Esophagus muscularis mucosa (tissue), 4 donors: ENCODE results near the gene VAPB. TPM values are rescaled to one million over a fixed set of nuclear protein-coding genes. Genes with fewer than 3 reads are reported as not detected.
A peak's percentile ranks its signal among the peaks of the same experiment; 100 is the strongest.

Source experiments
- DNase-seq: peaks from one replicate; pipeline ENCODE4 v3.0.0-alpha.2; 2017; ENCODE audit errors: extremely low spot score
- H3K27ac ChIP-seq, 4 donors: fragments of 200-600 bp; sonication (generic); replicated peaks in 1 of 4; 1 replicate in 3 of 4; 2 replicates in 1 of 4; pipeline ENCODE4 v1.5.1; 2016 to 2019; ENCODE audit warnings: mild to moderate bottlenecking in 1 of 4
- H3K27me3 ChIP-seq, 4 donors: fragments of 200-600 bp; sonication (generic); one replicate each; pipeline versions ENCODE4 v1.5.1 to v1.6.0; 2016 to 2019
- H3K36me3 ChIP-seq, 4 donors: fragments of 200-600 bp; sonication (generic); one replicate each; pipeline ENCODE4 v1.5.1; 2016 to 2019
- H3K4me1 ChIP-seq, 4 donors: fragments of 200-600 bp; sonication (generic); one replicate each; pipeline ENCODE4 v1.5.1; 2016 to 2019
- H3K4me3 ChIP-seq, 4 donors: fragments of 200-600 bp; sonication (generic); 1 replicate in 2 of 4; 2 replicates in 2 of 4; pipeline ENCODE4 v1.5.1; 2016 to 2019; ENCODE audit warnings: mild to moderate bottlenecking in 4 of 4, moderate library complexity in 1 of 4
- H3K9me3 ChIP-seq, 4 donors: fragments of 200-600 bp; sonication (generic); 1 replicate in 3 of 4; 2 replicates in 1 of 4; pipeline ENCODE4 v1.5.1; 2016 to 2019
- EP300 ChIP-seq: sonication (generic); formaldehyde crosslinking; IDR thresholded peaks from one replicate; pipeline ENCODE4 v1.6.1; 2017; ENCODE audit warnings: antibody characterized with exemption
- POLR2A ChIP-seq: fragments of 450-650 bp; IDR thresholded peaks from one replicate; pipeline ENCODE4 v1.6.1; 2017; ENCODE audit warnings: antibody characterized with exemption, moderate library complexity, mild to moderate bottlenecking, low read depth
- POLR2AphosphoS5 ChIP-seq, 2 donors: sonication (generic); formaldehyde crosslinking; IDR thresholded peaks; one replicate each; pipeline ENCODE4 v1.6.1; 2017; ENCODE audit warnings: antibody characterized with exemption in 2 of 2
- whole genome bisulfite sequencing: methylation state at CpG from one replicate; pipeline ENCODE4 v1.1.5; 2018; 5-methylcytosine and 5-hydroxymethylcytosine counted together
- intact Hi-C: fragments of 100-400 bp; cut with DNase I; formaldehyde crosslinking; loops from one replicate; pipeline ENCODE4 v1.15.1; 2023
- total RNA-seq, 4 donors: library from RNA; depleted of rRNA; stranded (reverse); fragments of >200 nt; gene quantifications; one replicate each; pipeline versions ENCODE4 v1.1.0 to v1.2.1, GENCODE V29; 2016
- TF ChIP-seq, protein P1 (sequence below), 3 experiments: fragments of 200-600 bp in 2 of 3; fragments of 450-650 bp in 1 of 3; sonication (generic) in 2 of 3; IDR thresholded peaks; one replicate each; pipeline ENCODE4 v1.5.1; 2017 to 2019; ENCODE audit warnings: antibody characterized with exemption in 3 of 3, mild to moderate bottlenecking in 2 of 3, moderate library complexity in 1 of 3

VAPB gene
- total RNA-seq, 4 donors from 2014 or later = 24.9 to 39.0 (median 28.3) TPM

DNA sequence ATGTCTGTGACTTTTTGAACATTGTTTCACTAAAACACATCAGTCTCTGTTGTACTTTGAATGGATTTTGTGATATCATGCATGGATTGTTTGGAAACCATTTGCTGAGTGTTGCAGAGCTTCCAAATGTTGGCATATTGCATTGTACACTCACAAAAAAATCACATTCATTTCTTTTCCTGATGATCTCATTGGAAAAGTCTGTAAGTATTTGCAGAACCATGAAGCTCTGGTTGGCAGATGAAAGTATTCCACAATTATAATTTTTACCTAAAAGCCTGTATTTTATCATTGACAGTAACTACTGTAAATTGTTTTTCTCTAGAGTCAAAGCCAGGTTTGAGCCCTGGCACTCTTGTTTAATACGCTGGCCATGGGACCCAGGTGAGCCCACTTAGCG, 42.1 kb downstream of the VAPB start:
- H3K4me3 ChIP-seq = no peak overlapping the region
- peaks cover 0 to 6% (median 1%) of the 10 kb centered on the region in 4 donors for H3K36me3 ChIP-seq
- H3K27ac ChIP-seq = peak overlapping the region; percentile 33 to 60 (median 52)
- 100% methylated on average over 2 of the region's 2 CpGs for WGBS
- no peaks in the 10 kb centered on the region for H3K27me3 ChIP-seq
- H3K4me1 ChIP-seq = peaks cover 28 to 41% (median 38%) of the 10 kb centered on the region in 4 donors
- TF ChIP-seq, protein P1, sequence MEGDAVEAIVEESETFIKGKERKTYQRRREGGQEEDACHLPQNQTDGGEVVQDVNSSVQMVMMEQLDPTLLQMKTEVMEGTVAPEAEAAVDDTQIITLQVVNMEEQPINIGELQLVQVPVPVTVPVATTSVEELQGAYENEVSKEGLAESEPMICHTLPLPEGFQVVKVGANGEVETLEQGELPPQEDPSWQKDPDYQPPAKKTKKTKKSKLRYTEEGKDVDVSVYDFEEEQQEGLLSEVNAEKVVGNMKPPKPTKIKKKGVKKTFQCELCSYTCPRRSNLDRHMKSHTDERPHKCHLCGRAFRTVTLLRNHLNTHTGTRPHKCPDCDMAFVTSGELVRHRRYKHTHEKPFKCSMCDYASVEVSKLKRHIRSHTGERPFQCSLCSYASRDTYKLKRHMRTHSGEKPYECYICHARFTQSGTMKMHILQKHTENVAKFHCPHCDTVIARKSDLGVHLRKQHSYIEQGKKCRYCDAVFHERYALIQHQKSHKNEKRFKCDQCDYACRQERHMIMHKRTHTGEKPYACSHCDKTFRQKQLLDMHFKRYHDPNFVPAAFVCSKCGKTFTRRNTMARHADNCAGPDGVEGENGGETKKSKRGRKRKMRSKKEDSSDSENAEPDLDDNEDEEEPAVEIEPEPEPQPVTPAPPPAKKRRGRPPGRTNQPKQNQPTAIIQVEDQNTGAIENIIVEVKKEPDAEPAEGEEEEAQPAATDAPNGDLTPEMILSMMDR (IDR thresholded peaks at IDR 0.05) = no peak
- no peak for TF ChIP-seq POLR2A
- TF ChIP-seq EP300 = no peak
- TF ChIP-seq POLR2AphosphoS5 (IDR thresholded peaks at IDR 0.05) = no peak
- no peaks in the 10 kb centered on the region for H3K9me3 ChIP-seq
- intact Hi-C loops = no loop called here
- no peak for DNase-seq

DNA sequence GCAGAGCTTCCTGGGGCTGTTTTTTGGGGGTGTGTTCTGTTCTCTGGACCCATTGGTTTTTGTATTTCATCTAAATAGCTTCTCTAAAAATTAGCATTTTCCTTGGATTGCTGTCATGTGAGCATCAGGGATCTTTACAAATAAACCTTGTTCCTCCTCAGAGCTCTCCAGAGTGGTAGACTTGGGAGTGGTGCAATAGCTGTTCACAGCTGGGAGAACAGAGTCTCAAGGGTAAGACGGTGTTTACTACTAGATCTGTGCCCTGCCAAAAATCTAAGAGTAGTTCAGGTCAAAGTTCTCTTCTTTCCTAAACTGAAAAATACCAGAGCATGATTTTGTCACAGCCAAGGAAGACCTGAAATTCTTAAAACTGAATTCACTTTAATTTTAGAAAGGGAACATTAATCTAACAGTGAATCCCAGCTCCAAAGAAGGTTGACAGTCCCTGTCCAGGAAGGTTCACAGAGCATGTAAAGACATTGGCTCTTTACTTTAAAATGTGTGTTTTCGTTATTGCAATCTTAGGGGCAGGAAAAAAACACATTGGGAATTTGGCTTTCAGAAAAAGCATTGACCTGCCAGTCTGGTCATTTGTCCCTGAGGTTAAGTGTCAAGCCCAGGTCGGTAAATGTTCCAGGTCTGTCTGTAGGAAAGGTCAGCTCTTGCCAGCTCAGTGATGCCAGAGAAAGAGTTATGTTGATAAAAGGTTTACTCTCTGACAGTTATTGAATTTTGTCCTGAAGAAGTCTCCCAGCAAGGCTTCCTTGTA, 43.3 kb downstream of the VAPB start:
- Histone ChIP-seq H3K9me3 (no peaks in the 10 kb centered on the region), H3K4me1 (peaks cover 28 to 41% (median 38%) of the 10 kb centered on the region in 4 donors), H3K27me3 (no peaks in the 10 kb centered on the region), H3K27ac (peak overlapping the region; percentile 33 to 60 (median 52)), H3K4me3 (no peak overlapping the region), H3K36me3 (peaks cover 0 to 6% (median 1%) of the 10 kb centered on the region in 4 donors)
- DNase-seq = no peak
- TF ChIP-seq POLR2AphosphoS5 (IDR thresholded peaks at IDR 0.05) = peak; percentile 29 to 40
- TF ChIP-seq EP300 = no peak
- WGBS = 22% methylated on average over 3 of the region's 3 CpGs
- intact Hi-C loops = no loop called here

DNA sequence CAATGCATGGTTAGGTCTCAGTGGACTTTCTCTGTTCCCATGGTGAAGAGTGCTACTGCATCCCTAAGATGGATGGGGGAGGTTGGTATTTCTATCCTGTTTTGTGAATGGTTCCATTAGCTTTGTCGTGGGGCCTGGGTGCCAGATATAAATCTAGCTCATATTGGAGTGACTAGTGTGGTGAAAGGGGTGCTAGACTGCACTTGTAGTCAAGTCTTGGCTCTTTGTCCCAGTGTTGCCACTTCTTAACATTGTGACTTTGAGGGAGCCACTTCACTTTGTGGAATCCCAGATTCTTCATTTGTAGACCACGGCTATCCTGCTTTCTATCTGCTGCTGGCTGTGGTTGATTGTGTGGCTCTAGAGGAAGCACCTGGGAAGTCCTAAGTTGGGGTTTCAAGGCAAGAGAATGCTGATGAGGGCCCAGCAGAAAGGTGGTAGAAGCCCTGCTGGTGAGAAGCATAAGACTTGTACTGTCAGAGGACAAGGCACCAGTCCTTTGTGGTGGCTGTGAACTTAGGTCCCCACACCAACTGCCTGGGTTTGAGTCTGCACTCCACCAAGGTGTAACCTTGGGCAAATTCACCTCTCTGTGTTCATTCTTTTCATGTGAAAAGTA, 44.1 kb downstream of the VAPB start:
- Histone ChIP-seq H3K9me3 (no peaks in the 10 kb centered on the region), H3K4me1 (peaks cover 28 to 41% (median 38%) of the 10 kb centered on the region in 4 donors), H3K27ac (peak overlapping the region; percentile 33 to 60 (median 52)), H3K27me3 (no peaks in the 10 kb centered on the region), H3K36me3 (peaks cover 0 to 7% (median 3%) of the 10 kb centered on the region in 4 donors), H3K4me3 (no peak overlapping the region)
- no peak for DNase-seq
- TF ChIP-seq POLR2A (no peak), EP300 (no peak), POLR2AphosphoS5 (IDR thresholded peaks at IDR 0.05) (no peak)
- TF ChIP-seq, protein P1 (IDR thresholded peaks at IDR 0.05) = no peak
- intact Hi-C loops = no loop called here
- WGBS = 64% methylated on average over 1 of the region's 2 CpGs

DNA sequence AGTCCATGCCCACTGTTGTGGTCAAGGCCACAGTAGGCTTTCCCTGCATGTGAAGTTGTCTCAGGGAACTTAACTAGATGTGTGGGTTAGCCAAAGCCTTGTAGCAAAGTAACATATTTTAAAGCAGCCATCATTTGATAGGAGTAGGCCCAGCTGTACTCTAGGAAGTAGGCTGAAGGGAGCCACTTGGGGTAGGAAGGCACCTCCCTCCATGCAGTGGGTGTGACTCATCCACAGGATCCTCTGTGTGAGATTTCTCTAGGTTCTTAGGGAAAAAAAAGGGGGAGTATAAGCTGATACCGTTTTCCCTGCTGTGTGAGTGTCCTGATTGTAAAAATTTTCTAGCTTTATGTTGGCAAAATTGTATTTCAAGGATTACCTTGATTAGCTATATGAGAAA, 44.7 kb downstream of the VAPB start:
- Histone ChIP-seq H3K27ac (no peak overlapping the region), H3K4me3 (no peak overlapping the region), H3K36me3 (peaks cover 0 to 10% (median 5%) of the 10 kb centered on the region in 4 donors), H3K4me1 (peaks cover 28 to 41% (median 38%) of the 10 kb centered on the region in 4 donors), H3K27me3 (no peaks in the 10 kb centered on the region), H3K9me3 (no peaks in the 10 kb centered on the region)
- whole genome bisulfite sequencing = 71% methylated on average over 1 of the region's 1 CpG
- TF ChIP-seq, protein P1 (IDR thresholded peaks at IDR 0.05) = no peak
- TF ChIP-seq POLR2A (no peak), EP300 (no peak), POLR2AphosphoS5 (IDR thresholded peaks at IDR 0.05) (no peak)
- DNase-seq = no peak
- intact Hi-C loops = no loop called here

DNA sequence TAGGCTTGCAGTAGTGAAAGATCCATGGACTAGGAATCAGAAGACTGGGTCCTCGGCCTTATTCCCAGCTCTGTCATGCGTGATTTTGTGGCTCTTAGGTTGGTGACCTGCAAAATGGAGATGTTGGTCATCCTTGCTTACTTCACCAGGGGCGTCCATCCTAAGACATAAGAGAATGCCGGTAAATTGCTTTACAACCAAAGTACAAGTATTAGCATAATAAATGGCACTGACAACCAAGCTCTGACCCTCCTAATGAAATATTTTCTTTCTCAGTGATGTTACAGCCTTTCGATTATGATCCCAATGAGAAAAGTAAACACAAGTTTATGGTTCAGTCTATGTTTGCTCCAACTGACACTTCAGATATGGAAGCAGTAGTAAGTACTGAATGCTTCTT, 45.3 kb downstream of the VAPB start:
- Histone ChIP-seq H3K36me3 (peaks cover 0 to 12% (median 6%) of the 10 kb centered on the region in 4 donors), H3K9me3 (no peaks in the 10 kb centered on the region), H3K27me3 (no peaks in the 10 kb centered on the region), H3K4me3 (no peak overlapping the region), H3K27ac (no peak overlapping the region), H3K4me1 (peaks cover 32 to 45% (median 42%) of the 10 kb centered on the region in 4 donors)
- 95% methylated on average over 5 of the region's 5 CpGs for WGBS
- intact Hi-C loops = no loop called here
- TF ChIP-seq POLR2A = no peak
- TF ChIP-seq, protein P1 (IDR thresholded peaks at IDR 0.05) = no peak
- no peak for TF ChIP-seq EP300
- no peak for TF ChIP-seq POLR2AphosphoS5 (IDR thresholded peaks at IDR 0.05)
- no peak for DNase-seq
